ENCODE results near the gene SMIM35.

- TF ChIP-seq CTCF (IDR thresholded peaks at IDR 0.05 in 4 of 5, conservative IDR thresholded peaks at IDR 0.05 in 1 of 5), result no peak
- no peak for TF ChIP-seq POLR2A (IDR thresholded peaks at IDR 0.05)
Observed at GRCh38 chr11:118000067-118000849, 86.5 kb downstream of the SMIM35 start.

Data from gastrocnemius medialis (tissue), 4 donors.